ENCODE results near the gene TYRO3. TPM values are rescaled to one million over a fixed set of nuclear protein-coding genes. Genes with fewer than 3 reads are reported as not detected.
A peak's percentile ranks its signal among the peaks of the same experiment; 100 is the strongest.

The TYRO3 gene
- total and polyA plus RNA-seq, 2 of the 13 experiments (the other 11 are each of a cell fraction or from before 2014, with no cell fraction given) = 24.0 to 43.6 TPM

GRCh38 chr15:41568350-41569017, 9.5 kb downstream of the TYRO3 start (continued):
- TF ChIP-seq CENPBD1 (CRISPR knock-in tag; IDR thresholded peaks at IDR 0.05; ENCODE audit: borderline replicate concordance, low read depth) (no peak), ZNF646 (CRISPR knock-in tag; IDR thresholded peaks at IDR 0.05) (peak; percentile 33; the same call in 1 of the 2 replicates), NPAS2 (CRISPR knock-in tag; IDR thresholded peaks at IDR 0.05; ENCODE audit: borderline replicate concordance) (no peak), KLF13 (CRISPR knock-in tag; IDR thresholded peaks at IDR 0.05) (no peak), USF2 (IDR thresholded peaks at IDR 0.05; ENCODE audit: low read depth, low read length) (no peak), USF2 (CRISPR knock-in tag; IDR thresholded peaks at IDR 0.05; ENCODE audit: borderline replicate concordance) (no peak), TRAFD1 (CRISPR knock-in tag; IDR thresholded peaks at IDR 0.05; ENCODE audit: borderline replicate concordance) (no peak), CERS6 (CRISPR knock-in tag; IDR thresholded peaks at IDR 0.05) (no peak), SRSF9 (IDR thresholded peaks at IDR 0.05; ENCODE audit: borderline replicate concordance, insufficient read depth, low read depth, low read length, poor library complexity, severe bottlenecking) (no peak), ZBTB33 (CRISPR knock-in tag; IDR thresholded peaks at IDR 0.05) (0 out of 2 replicates have a peak, but pooled peaks have one; percentile 6), ZNF460 (CRISPR knock-in tag; IDR thresholded peaks at IDR 0.05; ENCODE audit: borderline replicate concordance) (no peak; the same call in 1 of the 2 replicates), ZNF720 (CRISPR knock-in tag; IDR thresholded peaks at IDR 0.05) (no peak), ZNF235 (CRISPR knock-in tag; IDR thresholded peaks at IDR 0.05; ENCODE audit: borderline replicate concordance) (no peak), ELF1 (CRISPR knock-in tag; IDR thresholded peaks at IDR 0.05) (peak; percentile 42; the same call in 1 of the 2 replicates)

Measured in HepG2 (cell line).